Fibroblast of lung (primary cell): ENCODE data around the gene SPATA17. TPM values are rescaled to one million over a fixed set of nuclear protein-coding genes. Genes with fewer than 3 reads are reported as not detected.
A peak's percentile ranks its signal among the peaks of the same experiment; 100 is the strongest.

ENCODE experiments used
- DNase-seq, 2 donors: peaks; one replicate each; pipeline versions ENCODE4 v3.0.0 to v3.0.0-alpha.2; 2010; ENCODE audit warnings: low read depth in 2 of 2
- H2AFZ ChIP-seq: 2 replicates; pipeline ENCODE4 v1.5.1; 2012; ENCODE audit warnings: low read length, control low read depth, inconsistent platforms
- H3K27ac ChIP-seq: 2 replicates; pipeline ENCODE4 v1.5.1; 2011; ENCODE audit warnings: low read length, control low read depth; ENCODE audit not compliant: insufficient read depth
- H3K27me3 ChIP-seq: 2 replicates; pipeline ENCODE4 v1.5.1; 2011; ENCODE audit warnings: mild to moderate bottlenecking, low read length; ENCODE audit not compliant: control insufficient read depth, insufficient read depth
- H3K36me3 ChIP-seq: 2 replicates; pipeline ENCODE4 v1.5.1; 2011; ENCODE audit warnings: low read length; ENCODE audit not compliant: control insufficient read depth, insufficient read depth
- H3K4me1 ChIP-seq: 2 replicates; pipeline ENCODE4 v1.5.1; 2011; ENCODE audit warnings: low read length; ENCODE audit not compliant: control insufficient read depth, insufficient read depth; ENCODE audit errors: extremely low read depth
- H3K4me2 ChIP-seq: 2 replicates; pipeline ENCODE4 v1.5.1; 2011; ENCODE audit warnings: low read length, control low read depth; ENCODE audit not compliant: insufficient read depth; ENCODE audit errors: extremely low read depth
- H3K4me3 ChIP-seq, 4 experiments: fragments of 200-600 bp in 1 of 4; sonication (generic) in 1 of 4; replicated peaks in 1 of 4; 2 replicates each; pipeline ENCODE4 v1.5.1; 2011 to 2016; ENCODE audit warnings: low read length in 4 of 4, low read depth in 3 of 4, mild to moderate bottlenecking in 3 of 4, control low read depth in 2 of 4, inconsistent platforms in 1 of 4, mixed read lengths in 1 of 4; ENCODE audit not compliant: insufficient read depth in 1 of 4; ENCODE audit errors: control extremely low read depth in 1 of 4
- H3K79me2 ChIP-seq: 2 replicates; pipeline ENCODE4 v1.5.1; 2012; ENCODE audit warnings: mild to moderate bottlenecking, low read length, inconsistent platforms; ENCODE audit not compliant: control insufficient read depth, insufficient read depth
- H3K9ac ChIP-seq: 2 replicates; pipeline ENCODE4 v1.5.1; 2011; ENCODE audit warnings: mild to moderate bottlenecking, low read length, control low read depth; ENCODE audit not compliant: insufficient read depth
- H3K9me3 ChIP-seq: 2 replicates; pipeline ENCODE4 v1.5.1; 2012; ENCODE audit warnings: low read depth, low read length; ENCODE audit not compliant: control insufficient read depth, insufficient read depth
- H4K20me1 ChIP-seq: 2 replicates; pipeline ENCODE4 v1.5.1; 2011; ENCODE audit warnings: low read length; ENCODE audit not compliant: control insufficient read depth, insufficient read depth; ENCODE audit errors: extremely low read depth
- CTCF ChIP-seq, 2 donors: IDR thresholded peaks in 1 of 2; conservative IDR thresholded peaks in 1 of 2; 1 replicate in 1 of 2; 2 replicates in 1 of 2; pipeline ENCODE4 v1.5.1; 2011 to 2012; ENCODE audit warnings: low read length in 2 of 2, control low read depth in 1 of 2, inconsistent platforms in 1 of 2, low read depth in 1 of 2, mild to moderate bottlenecking in 1 of 2
- EZH2 ChIP-seq: IDR thresholded peaks from 2 replicates; pipeline ENCODE4 v1.5.1; 2012; ENCODE audit warnings: low read length, control low read depth, mild to moderate bottlenecking; ENCODE audit errors: missing control alignments
- polyA plus RNA-seq, 2 donors: library from polyadenylated mRNA; depleted of rRNA in 1 of 2; stranded (reverse) in 1 of 2; unstranded in 1 of 2; fragments of >200 nt; gene quantifications; 2 replicates each; pipeline ENCODE4 v1.2.1, GENCODE V29; 2011 to 2012; ENCODE audit warnings: missing spikeins in 1 of 2
- total RNA-seq: library from RNA; depleted of rRNA; stranded (reverse); fragments of >200 nt; gene quantifications from 2 replicates; pipeline ENCODE4 v1.2.1, GENCODE V29; 2014

SPATA17 gene
- total and polyA plus RNA-seq, 2 donors (not counting 1 experiment from before 2014, with no cell fraction given) = 0.18 to 0.50 TPM

GRCh38 chr1:217647791-217648190 is 16.6 kb downstream of the SPATA17 start:
- H2AFZ ChIP-seq = no peak overlapping the region
- TF ChIP-seq EZH2 (no peak), CTCF (conservative IDR thresholded peaks at IDR 0.05 in 1 of 2, IDR thresholded peaks at IDR 0.05 in 1 of 2; ENCODE audit: low read depth in 1 of 2, low read length in 2 of 2) (no peak)
- H3K36me3 ChIP-seq = no peaks in the 10 kb centered on the region
- no peak overlapping the region for H3K4me3 ChIP-seq
- no peaks in the 10 kb centered on the region for H4K20me1 ChIP-seq
- no peak overlapping the region for H3K4me2 ChIP-seq
- no peaks in the 10 kb centered on the region for H3K4me1 ChIP-seq
- no peak overlapping the region for H3K9ac ChIP-seq
- H3K79me2 ChIP-seq = no peaks in the 10 kb centered on the region
- peak in 1 of 2 donors; percentile 9 for DNase-seq
- no peaks in the 10 kb centered on the region for H3K27me3 ChIP-seq
- H3K27ac ChIP-seq = no peak overlapping the region
- no peaks in the 10 kb centered on the region for H3K9me3 ChIP-seq

- no peaks in the 10 kb centered on the region for H3K4me1 ChIP-seq
- TF ChIP-seq EZH2 = no peak
- no peak for TF ChIP-seq CTCF (conservative IDR thresholded peaks at IDR 0.05 in 1 of 2, IDR thresholded peaks at IDR 0.05 in 1 of 2; ENCODE audit: low read depth in 1 of 2, low read length in 2 of 2)
- no peaks in the 10 kb centered on the region for H4K20me1 ChIP-seq
- H3K27ac ChIP-seq = no peak overlapping the region
- no peaks in the 10 kb centered on the region for H3K27me3 ChIP-seq
- H3K4me2 ChIP-seq = no peak overlapping the region
- H3K9ac ChIP-seq = no peak overlapping the region
- no peaks in the 10 kb centered on the region for H3K79me2 ChIP-seq
- no peak overlapping the region for H2AFZ ChIP-seq
- H3K36me3 ChIP-seq = no peaks in the 10 kb centered on the region
- H3K4me3 ChIP-seq = no peak overlapping the region
- DNase-seq = no peak
- H3K9me3 ChIP-seq = no peaks in the 10 kb centered on the region
These were observed 19.5 kb downstream of the SPATA17 start for GRCh38 chr1:217650674-217651073.

- Histone ChIP-seq H3K4me3 (peak overlapping the region in 1 of 4 experiments; percentile 9), H3K79me2 (no peaks in the 10 kb centered on the region), H3K36me3 (no peaks in the 10 kb centered on the region), H3K9me3 (no peaks in the 10 kb centered on the region), H3K4me2 (peak overlapping the region; percentile 73), H3K9ac (no peak overlapping the region), H4K20me1 (no peaks in the 10 kb centered on the region), H3K27me3 (no peaks in the 10 kb centered on the region), H2AFZ (peak overlapping the region; percentile 57), H3K27ac (peak overlapping the region; percentile 66), H3K4me1 (peaks cover 11% of the 10 kb centered on the region)
- TF ChIP-seq CTCF (conservative IDR thresholded peaks at IDR 0.05 in 1 of 2, IDR thresholded peaks at IDR 0.05 in 1 of 2; ENCODE audit: low read depth in 1 of 2, low read length in 2 of 2) (peak; percentile 60 to 70), EZH2 (no peak)
- peak; percentile 88 to 92 for DNase-seq
These were observed 29.4 kb downstream of the SPATA17 start for GRCh38 chr1:217660353-217661062.
